GM13977 (cell line): ENCODE measurements around the gene NANOS3.

Experiments used
- DNase-seq: peaks from one replicate; pipeline ENCODE4 v3.0.0; 2012; ENCODE audit warnings: low spot score
- CTCF ChIP-seq: IDR thresholded peaks from 2 replicates; pipeline ENCODE4 v1.5.1; 2012; ENCODE audit warnings: mild to moderate bottlenecking, control low read depth; ENCODE audit not compliant: insufficient read depth; ENCODE audit errors: extremely low read depth, missing control alignments
- in situ Hi-C: fragments of 300-500 bp; cut with MboI; formaldehyde crosslinking; loops from one replicate; pipeline ENCODE4 v1.12.0; 2022; ENCODE audit warnings: low sequenced_read_pairs, low pct_unique_long_range_greater_than_20kb, mixed read lengths, inconsistent platforms; ENCODE audit not compliant: unreplicated experiment

Gene NANOS3

DNA sequence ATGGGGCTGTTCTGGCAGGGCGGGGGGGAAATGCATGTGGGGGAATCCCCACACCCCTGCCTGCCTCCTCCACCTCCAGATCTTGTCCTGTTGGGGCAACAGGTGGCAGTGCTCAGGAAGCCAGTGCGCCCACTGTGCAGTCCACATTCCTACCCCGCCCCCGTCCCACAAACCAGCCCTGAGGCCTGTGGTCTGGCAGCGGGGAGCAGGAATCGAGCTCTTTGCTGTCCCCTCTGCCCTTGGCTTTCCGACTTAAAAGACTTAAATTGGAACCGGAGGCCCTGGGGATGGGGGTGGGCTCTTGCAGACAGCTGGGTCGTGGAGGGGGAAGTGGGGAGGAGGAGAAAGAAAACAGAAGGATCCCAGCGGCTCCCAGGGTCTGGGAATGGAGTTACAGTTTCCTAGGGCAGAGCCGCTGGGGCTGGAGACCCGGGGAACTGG is 4.3 kb downstream of the NANOS3 start:
- in situ Hi-C loops: loop anchor here (5.0 kb wide), 1 partner anchor 166 kb away; no protein-coding TSS in a partner anchor
- TF ChIP-seq CTCF: no peak
- DNase-seq: no peak

GRCh38 chr19:13881692-13882418 is 4.9 kb downstream of the NANOS3 start:
- in situ Hi-C loops: loop anchor here (5.0 kb wide), 1 partner anchor 165 kb away; no protein-coding TSS in a partner anchor
- no peak for TF ChIP-seq CTCF
- DNase-seq: peak; percentile 58

GRCh38 chr19:13882419-13882795 is 5.5 kb downstream of the NANOS3 start:
- TF ChIP-seq CTCF: no peak
- in situ Hi-C loops: loop anchor here (5.0 kb wide), 1 partner anchor 165 kb away; no protein-coding TSS in a partner anchor
- no peak for DNase-seq

- in situ Hi-C loops: loop anchor here (5.0 kb wide), 1 partner anchor 164 kb away; no protein-coding TSS in a partner anchor
Measured at GRCh38 chr19:13882836-13883235, 5.9 kb downstream of the NANOS3 start.

GRCh38 chr19:13883516-13884064 is 6.7 kb downstream of the NANOS3 start:
- TF ChIP-seq CTCF: no peak
- in situ Hi-C loops: loop anchor here (5.0 kb wide), 1 partner anchor 164 kb away; no protein-coding TSS in a partner anchor
- DNase-seq: no peak

More at GRCh38 chr19:13882836-13883235, 5.9 kb downstream of the NANOS3 start:
- no peak for DNase-seq
- TF ChIP-seq CTCF: no peak

DNA sequence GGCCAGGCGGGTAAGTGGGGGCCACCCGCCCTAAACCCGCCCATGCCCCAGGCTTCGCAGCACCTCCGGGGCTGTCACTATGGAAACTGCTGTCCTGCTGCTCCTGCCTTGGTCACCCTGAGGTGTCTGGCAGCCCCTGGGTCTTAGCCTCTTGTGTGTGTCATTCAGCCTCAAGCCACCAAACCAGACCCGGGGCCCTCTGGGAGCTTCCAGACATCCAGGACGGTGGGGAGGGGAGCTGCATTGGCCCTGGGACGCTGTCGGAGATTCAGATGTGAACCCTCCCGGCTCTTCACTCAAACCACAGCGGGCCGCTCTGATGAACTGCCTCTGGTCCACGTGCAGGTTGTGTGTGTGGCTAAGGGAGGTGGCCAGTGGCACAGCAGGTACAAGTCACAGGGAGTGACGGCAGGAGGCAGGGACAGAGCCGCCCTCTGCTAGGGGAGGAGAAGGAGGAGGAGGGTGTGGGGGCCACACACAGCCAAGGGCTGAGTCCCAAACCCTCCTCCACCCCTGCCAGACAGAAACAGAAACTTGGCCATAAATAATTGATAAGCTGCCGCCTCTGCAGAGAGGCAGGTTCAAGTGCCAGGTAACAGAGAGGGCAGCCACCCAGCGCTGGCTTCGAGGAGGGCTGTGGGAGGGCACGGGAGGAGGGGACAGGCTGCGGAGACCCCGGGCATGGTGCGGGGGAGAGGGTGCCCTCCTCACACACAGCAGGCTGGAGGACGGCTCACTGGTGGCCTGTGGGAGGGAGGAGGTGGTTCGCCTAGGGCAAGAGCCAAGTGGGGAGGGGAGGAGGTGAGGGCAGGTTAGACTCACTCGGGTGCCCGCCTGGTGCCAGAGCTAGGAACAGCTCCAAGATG is 8.0 kb downstream of the NANOS3 start:
- in situ Hi-C loops: loop anchor here (5.0 kb wide), 1 partner anchor 162 kb away; no protein-coding TSS in a partner anchor
- DNase-seq: no peak

More for the DNA sequence above, 8.0 kb downstream of the NANOS3 start:
- no peak for TF ChIP-seq CTCF
